ENCODE data around the gene LRRC28.

GRCh38 chr15:99416191-99417188, 165.2 kb downstream of the LRRC28 start:
- TF ChIP-seq CTCF (IDR thresholded peaks at IDR 0.05; ENCODE audit: insufficient read depth, low read length), result no peak
- no peak for TF ChIP-seq POLR2AphosphoS5 (IDR thresholded peaks at IDR 0.05; ENCODE audit: low read depth)
- TF ChIP-seq SPI1 (IDR thresholded peaks at IDR 0.05; ENCODE audit: borderline replicate concordance, low read depth), result no peak
- TF ChIP-seq REST (IDR thresholded peaks at IDR 0.05; ENCODE audit: insufficient replicate concordance, low read depth), result no peak
